GM12801 (cell line): ENCODE results near the gene SAMD8.

Experiments
- CTCF ChIP-seq: IDR thresholded peaks from one replicate; pipeline ENCODE4 v1.5.1; 2011; ENCODE audit warnings: control low read depth; ENCODE audit not compliant: insufficient read length; ENCODE audit errors: extremely low read depth

SAMD8 gene

GRCh38 chr10:75111365-75111906, at the start of gene SAMD8:
SAMD8 (plus strand) TSS chr10:75111656; CDS start chr10:75150529, 38,873 bp downstream.
- TF ChIP-seq CTCF: no peak

- no peak for TF ChIP-seq CTCF
Observed at GRCh38 chr10:75061709-75062505, 49.5 kb upstream of the SAMD8 start.

GRCh38 chr10:75062506-75063299, 48.8 kb upstream of the SAMD8 start:
- TF ChIP-seq CTCF: no peak

GRCh38 chr10:75063461-75064230, 47.8 kb upstream of the SAMD8 start:
- no peak for TF ChIP-seq CTCF

GRCh38 chr10:75065076-75065475, 46.4 kb upstream of the SAMD8 start:
- no peak for TF ChIP-seq CTCF

GRCh38 chr10:75066271-75066670, 45.2 kb upstream of the SAMD8 start:
- TF ChIP-seq CTCF: no peak

- TF ChIP-seq CTCF: no peak
Observed at GRCh38 chr10:75067272-75067671, 44.2 kb upstream of the SAMD8 start.
